Pulmonary artery endothelial cell (primary cell): ENCODE data around the gene GIPC1. TPM values are rescaled to one million over a fixed set of nuclear protein-coding genes. Genes with fewer than 3 reads are reported as not detected.

Source experiments
- DNase-seq: peaks from one replicate; pipeline ENCODE4 v3.0.0-alpha.2; 2011; ENCODE audit warnings: low read depth, low spot score
- total RNA-seq: library from RNA; depleted of rRNA; stranded (reverse); fragments of >200 nt; gene quantifications from 2 replicates; pipeline ENCODE4 v1.2.3, GENCODE V29; 2014

GIPC1 gene
- total RNA-seq, 1 donor from 2014 or later: 133 TPM

- no peak for DNase-seq
Measured at GRCh38 chr19:14494910-14495671, 836 bp downstream of the GIPC1 start.

GRCh38 chr19:14494411-14494810 is 1.5 kb downstream of the GIPC1 start:
- DNase-seq: no peak

DNA sequence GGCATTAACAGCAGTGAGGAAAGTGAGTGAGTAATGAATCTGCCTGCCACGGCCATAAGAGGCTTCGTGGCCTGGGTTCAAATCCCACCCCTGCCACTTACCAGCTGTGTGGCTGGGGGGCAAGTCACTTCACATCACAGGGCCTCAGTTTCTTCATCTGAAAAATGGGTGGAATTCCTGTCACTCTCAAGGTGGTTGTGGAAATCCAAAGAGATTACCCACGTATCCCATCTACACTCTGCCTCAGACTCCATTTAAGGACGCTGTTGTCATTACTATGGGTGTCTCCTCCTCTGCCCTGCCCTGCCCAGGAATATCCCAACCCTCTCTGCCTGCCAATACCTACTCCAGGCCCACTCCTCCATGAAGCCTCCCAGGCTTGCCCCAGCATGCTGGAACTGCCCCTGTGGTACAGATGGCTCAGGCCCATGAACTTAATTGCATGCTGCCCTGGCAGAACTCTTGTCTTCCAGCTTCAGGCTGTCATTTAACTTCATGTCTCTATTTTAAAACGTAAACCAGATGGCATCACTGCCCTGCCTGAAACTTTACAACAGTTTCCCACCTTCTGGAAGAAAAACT is 3.1 kb downstream of the GIPC1 start:
- no peak for DNase-seq

- DNase-seq: no peak
Measured at GRCh38 chr19:14487370-14488125, 8.4 kb downstream of the GIPC1 start.

DNA sequence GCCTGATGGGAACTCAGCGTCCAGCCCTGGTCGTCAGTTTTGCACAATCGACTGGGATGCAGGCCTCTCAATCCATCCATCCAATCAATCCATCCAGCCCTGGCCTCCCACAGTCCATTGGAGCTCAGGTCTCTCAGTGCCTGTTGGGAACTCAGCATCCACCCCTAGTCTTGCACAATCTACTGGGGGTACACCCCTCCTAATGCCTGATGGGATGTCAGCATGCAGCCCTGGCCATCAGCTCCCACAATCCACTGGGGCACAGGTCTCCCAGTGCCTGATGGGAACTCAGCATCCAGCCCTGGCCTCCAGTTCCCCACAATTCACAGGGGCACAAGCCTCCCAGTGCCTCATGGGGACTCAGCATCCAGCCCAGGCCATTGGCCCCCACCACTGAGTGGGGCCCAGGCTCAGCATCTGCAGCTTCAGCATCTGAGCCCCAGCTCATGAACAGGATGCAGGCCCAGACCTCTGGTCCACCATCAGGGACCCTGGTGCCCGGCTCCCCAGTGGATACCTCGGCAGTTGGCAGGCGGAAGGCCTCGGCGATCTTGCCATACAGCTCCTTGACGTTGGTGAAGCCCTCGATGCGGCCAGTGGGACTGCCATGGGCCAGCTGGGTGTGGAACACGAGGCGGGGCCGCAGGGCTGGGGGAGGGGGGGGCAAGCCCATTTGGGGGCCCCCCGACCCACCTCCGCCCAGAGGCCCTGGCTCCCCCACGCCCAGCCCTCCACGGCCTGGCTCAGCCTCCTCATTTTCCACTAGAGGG is 13.6 kb downstream of the GIPC1 start:
- no peak for DNase-seq

- no peak for DNase-seq
Measured at GRCh38 chr19:14480700-14481079, 15.2 kb downstream of the GIPC1 start.

GRCh38 chr19:14479975-14480699 is 15.8 kb downstream of the GIPC1 start:
- DNase-seq: no peak

DNA sequence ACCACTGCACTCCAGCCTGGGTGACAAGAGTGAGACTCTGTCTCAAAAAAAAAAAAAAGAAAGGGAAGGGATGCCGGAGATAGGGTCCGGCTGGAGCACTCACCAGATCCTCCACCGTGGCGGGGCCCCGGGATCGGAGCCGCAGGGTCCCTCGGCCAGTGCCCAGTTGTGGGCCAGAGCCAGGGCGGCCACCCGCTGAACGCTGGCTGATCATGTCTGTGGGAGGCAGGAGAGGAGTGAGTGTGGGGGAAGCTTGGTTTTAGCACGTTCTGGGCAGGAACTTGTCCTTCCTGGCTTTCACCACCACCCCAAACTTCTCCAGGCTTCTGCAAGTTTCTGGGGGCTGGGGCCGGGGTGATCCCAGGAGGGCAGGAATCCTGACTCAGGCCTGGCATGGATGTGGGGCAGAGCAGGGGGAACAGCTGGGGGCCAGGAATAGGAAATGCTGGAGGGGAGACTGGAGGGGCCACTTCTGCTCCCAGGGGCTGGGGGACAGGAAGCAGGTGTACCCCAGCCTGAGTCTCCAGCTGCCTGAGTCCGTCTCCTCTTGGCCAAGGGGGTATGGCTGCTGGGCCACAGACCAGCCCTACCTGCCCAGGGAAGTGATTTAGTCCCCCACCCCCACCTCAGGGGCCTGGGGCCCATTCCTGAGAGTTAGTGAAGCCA is 16.5 kb downstream of the GIPC1 start:
- no peak for DNase-seq

GRCh38 chr19:14478113-14478545 is 17.8 kb downstream of the GIPC1 start:
- DNase-seq: no peak

GRCh38 chr19:14477418-14478112 is 18.4 kb downstream of the GIPC1 start:
- no peak for DNase-seq

- DNase-seq: no peak
Measured at GRCh38 chr19:14476673-14477401, 19.1 kb downstream of the GIPC1 start.

GRCh38 chr19:14476327-14476672 is 19.6 kb downstream of the GIPC1 start:
- DNase-seq: no peak

DNA sequence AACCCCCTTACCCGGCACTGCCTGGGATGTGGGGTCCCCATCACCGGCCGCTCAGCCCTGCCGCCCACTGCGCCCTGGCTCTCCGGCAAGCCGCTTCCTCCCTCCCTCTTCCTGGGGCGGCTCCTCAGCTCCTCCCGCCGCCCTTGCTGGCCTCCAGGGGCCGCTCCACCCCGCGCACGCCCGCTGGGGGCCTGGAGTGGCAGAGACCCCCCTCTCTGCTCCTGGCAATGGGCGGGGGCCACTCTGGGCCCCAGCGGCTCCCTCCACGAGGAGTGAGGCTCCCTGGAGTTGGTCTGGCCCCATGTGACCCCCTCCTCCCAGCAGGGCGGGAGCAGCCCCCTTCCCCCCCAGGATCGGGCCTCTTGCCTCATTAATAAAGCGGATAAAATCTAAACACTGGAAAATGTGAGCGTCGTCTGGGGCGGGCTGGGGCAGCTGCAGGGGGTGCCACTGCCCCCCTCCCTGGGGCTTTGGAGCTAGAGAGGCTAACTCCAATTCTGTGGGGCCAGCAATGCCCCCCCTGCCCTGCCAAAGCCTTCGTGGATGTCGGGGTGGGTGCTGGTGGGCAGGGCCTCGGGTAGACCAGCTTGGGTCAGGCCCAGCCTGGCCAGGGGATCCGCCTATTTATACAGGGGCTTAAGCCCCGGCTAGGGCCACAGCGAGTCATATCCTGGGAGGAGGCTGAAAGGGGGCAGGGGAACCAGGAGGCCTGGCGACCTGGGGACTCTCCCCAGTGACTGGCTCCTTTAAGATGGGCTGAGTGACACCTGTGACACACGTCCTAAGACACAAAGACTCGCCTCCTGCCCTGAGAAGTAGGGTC is 20.5 kb downstream of the GIPC1 start, which contains the start of gene PTGER1:
TSS of gene PTGER1 (minus strand) at position 104 of the 823 bp plus-strand sequence. CDS start 1,034 bp downstream, outside the sequence.
- no peak for DNase-seq

DNA sequence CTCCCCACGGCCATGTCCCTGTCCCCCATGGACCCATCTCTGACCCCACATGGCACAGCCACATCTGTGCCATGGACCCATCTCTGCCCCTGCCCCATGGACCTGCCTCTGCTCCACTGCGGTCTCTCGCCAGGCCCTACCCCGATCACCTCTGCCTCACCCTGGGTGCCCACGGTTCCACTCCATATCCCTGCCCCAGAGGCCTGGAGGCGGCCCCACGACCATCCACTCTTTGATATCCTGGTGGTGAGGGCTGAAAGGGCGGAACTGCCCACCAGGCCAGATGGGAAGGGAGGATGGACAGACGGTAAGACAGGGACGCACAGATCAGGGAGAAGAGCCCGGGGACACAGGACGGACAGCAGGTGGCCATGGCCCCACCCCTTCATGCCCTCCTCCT is 21.1 kb downstream of the GIPC1 start:
- no peak for DNase-seq

DNA sequence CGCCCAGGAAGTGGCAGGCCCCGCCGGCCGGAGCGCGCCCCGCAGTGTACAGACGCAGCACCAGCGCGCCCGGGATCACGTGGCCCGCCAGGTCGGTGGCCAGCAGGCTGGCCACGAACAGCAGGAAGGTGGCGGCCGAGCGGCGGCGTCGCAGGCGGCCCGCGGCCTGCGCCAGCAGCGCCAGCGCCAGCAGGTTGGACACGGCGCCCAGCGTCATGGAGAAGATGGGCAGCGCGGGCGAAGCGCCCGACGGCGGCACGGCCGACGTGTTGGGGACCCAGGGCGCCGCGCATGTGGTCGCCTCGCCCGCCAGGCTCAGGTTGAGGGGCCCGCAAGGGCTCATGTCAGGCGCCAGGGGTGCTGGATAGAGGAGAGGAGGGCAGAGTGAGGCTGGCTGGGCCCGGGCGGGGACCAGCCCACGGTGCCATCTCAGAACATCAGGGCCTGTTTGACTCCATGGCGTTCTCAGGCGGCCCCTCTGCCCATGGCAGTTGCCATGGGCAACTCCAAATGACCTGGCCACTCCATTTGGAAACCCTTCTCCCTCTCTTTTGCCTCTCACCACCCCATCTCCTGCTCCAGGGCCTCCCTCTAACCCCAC is 21.8 kb downstream of the GIPC1 start:
- no peak for DNase-seq

DNA sequence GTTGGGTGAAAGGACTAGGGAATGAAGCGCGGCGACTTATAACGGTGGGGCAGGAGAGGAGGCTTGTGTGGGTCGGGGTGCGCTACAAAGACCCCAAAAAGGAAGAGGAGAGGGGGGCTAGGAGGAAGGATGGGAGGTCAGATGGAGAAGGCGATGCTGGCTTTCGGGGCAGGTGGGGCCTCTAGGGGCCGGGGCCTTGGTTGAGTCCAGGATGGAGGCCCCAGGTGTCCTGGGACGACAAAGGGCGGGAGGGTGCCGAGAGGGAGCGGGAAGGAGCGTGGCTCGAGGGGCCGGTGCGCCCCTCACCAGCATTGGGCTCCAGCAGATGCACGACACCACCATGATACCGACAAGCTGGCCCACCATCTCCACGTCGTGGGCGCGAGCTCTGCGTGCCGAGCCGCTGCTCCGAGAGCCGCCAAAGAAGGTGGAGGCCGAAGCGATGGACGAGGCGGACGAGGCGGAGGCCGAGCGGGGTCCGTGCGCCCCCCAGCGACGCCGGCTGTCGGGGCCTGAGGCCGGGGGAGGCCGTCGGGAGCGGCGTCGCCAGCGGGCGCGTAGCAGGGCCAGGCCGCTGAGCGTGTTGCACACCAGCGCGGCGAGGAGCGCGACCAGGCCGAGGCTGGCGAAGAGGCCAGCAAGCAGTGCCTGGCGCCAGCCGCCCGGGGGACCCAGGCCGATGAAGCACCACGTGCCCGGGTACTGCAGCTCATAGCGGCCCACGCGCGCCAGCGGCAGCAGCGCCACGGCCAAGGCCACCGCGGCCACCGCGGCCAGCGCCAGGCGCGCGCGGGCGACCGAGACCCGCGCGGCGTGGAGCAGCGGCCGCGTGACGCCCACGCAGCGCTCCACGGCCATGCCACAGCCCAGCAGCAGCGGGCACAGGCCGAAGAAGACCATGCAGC is 22.6 kb downstream of the GIPC1 start:
- DNase-seq: no peak
